Measurements from ENCODE around the gene ALDOB. TPM values are rescaled to one million over a fixed set of nuclear protein-coding genes. Genes with fewer than 3 reads are reported as not detected.

The ALDOB gene
- total RNA-seq (11.0 TPM), polyA plus RNA-seq (ENCODE audit: insufficient read depth, low read depth, low replicate concordance) (4,265 TPM)
- long read RNA-seq, donor 1, transcript ALDOB-201 (9 exons, 2,451 nt), result major isoform, 28 of 33 reads
- long read RNA-seq, donor 1, partial matches to known transcripts, result 5 of 33 reads
- long read RNA-seq, donor 1, other reads (novel, unspliced or antisense), result 0 of 33 reads
- long read RNA-seq, donor 2, transcript ALDOB-201 (9 exons, 2,451 nt), result major isoform, 252 of 600 reads
- long read RNA-seq, donor 2, partial matches to known transcripts, result 336 of 600 reads
- long read RNA-seq, donor 2, other reads (novel, unspliced or antisense), result 7 of 600 reads
- long read RNA-seq, donor 3, transcript ALDOB-210 (3 exons, 1,034 nt), result minor isoform, 6 of 851 reads
- long read RNA-seq, donor 3, transcript ALDOB-201 (9 exons, 2,451 nt), result major isoform, 410 of 851 reads
- long read RNA-seq, donor 3, partial matches to known transcripts, result 420 of 851 reads
- long read RNA-seq, donor 3, other reads (novel, unspliced or antisense), result 13 of 851 reads
- long read RNA-seq, donor 4, transcript ALDOB-201 (9 exons, 2,451 nt), result major isoform, 106 of 515 reads
- long read RNA-seq, donor 4, partial matches to known transcripts, result 405 of 515 reads
- long read RNA-seq, donor 4, other reads (novel, unspliced or antisense), result 0 of 515 reads
- long read RNA-seq, donor 5, partial matches to known transcripts, result 0 of 4 reads
- long read RNA-seq, donor 5, other reads (novel, unspliced or antisense), result 0 of 4 reads
- long read RNA-seq, donor 6, transcript ALDOB-201 (9 exons, 2,451 nt), result major isoform, 319 of 737 reads
- long read RNA-seq, donor 6, partial matches to known transcripts, result 413 of 737 reads
- long read RNA-seq, donor 6, other reads (novel, unspliced or antisense), result 0 of 737 reads
- long read RNA-seq, donor 7, partial matches to known transcripts, result 2 of 5 reads
- long read RNA-seq, donor 7, other reads (novel, unspliced or antisense), result 2 of 5 reads
- long read RNA-seq, donor 8, transcript ALDOB-201 (9 exons, 2,451 nt), result major isoform, 30 of 46 reads
- long read RNA-seq, donor 8, partial matches to known transcripts, result 14 of 46 reads
- long read RNA-seq, donor 8, other reads (novel, unspliced or antisense), result 0 of 46 reads
- long read RNA-seq, donor 9, transcript ALDOB-201 (9 exons, 2,451 nt), result major isoform, 49 of 207 reads
- long read RNA-seq, donor 9, partial matches to known transcripts, result 157 of 207 reads
- long read RNA-seq, donor 9, other reads (novel, unspliced or antisense), result 0 of 207 reads
- long read RNA-seq, donor 10, transcript ALDOB-201 (9 exons, 2,451 nt), result major isoform, 202 of 422 reads
- long read RNA-seq, donor 10, partial matches to known transcripts, result 210 of 422 reads
- long read RNA-seq, donor 10, other reads (novel, unspliced or antisense), result 5 of 422 reads

- H3K4me1 ChIP-seq (ENCODE audit: control insufficient read depth in 2 of 3, insufficient read depth in 2 of 3, low read depth in 1 of 3, low read length in 3 of 3), result peaks cover 0 to 6% (median 0%) of the 10 kb centered on the region in 3 donors
- peak within 1 kb of the TSS; percentile 70 to 88 for H3K27ac ChIP-seq (ENCODE audit: low read depth in 2 of 2, low read length in 2 of 2)
- peak within 1 kb of the TSS in 1 of 3 donors; percentile 77 for H3K9ac ChIP-seq (ENCODE audit: low read length in 3 of 3)
These were observed at the start of gene ALDOB for GRCh38 chr9:101435601-101436079. ALDOB (minus strand) TSS chr9:101435774; CDS start chr9:101430887, 4,887 bp downstream.

GRCh38 chr9:101484046-101484445, 48.5 kb upstream of the ALDOB start:
- Histone ChIP-seq H3K9me3 (ENCODE audit: control insufficient read depth in 2 of 3, insufficient read depth in 1 of 3, low read length in 3 of 3) (no peaks in the 10 kb centered on the region), H3K4me1 (ENCODE audit: control insufficient read depth in 2 of 3, insufficient read depth in 2 of 3, low read depth in 1 of 3, low read length in 3 of 3) (peaks cover 0 to 7% (median 2%) of the 10 kb centered on the region in 3 donors), H3K27ac (ENCODE audit: low read depth in 2 of 2, low read length in 2 of 2) (no peak overlapping the region), H3K27me3 (ENCODE audit: control insufficient read depth, insufficient read depth, low read length) (no peaks in the 10 kb centered on the region), H3K36me3 (ENCODE audit: control insufficient read depth in 2 of 3, insufficient read depth in 3 of 3, low read length in 3 of 3) (no peaks in the 10 kb centered on the region), H3K4me3 (ENCODE audit: low read length in 3 of 3) (no peak overlapping the region), H3K9ac (ENCODE audit: low read length in 3 of 3) (no peak overlapping the region)
- intact Hi-C loops (cut with DNase I), result no loop called here
- TF ChIP-seq CTCF (IDR thresholded peaks at IDR 0.05; ENCODE audit: borderline replicate concordance, extremely low read depth, insufficient read depth), result no peak
- DNase-seq (no peak), FAIRE-seq (no peak)

More at GRCh38 chr9:101435601-101436079, at the start of gene ALDOB:
- H3K4me3 ChIP-seq (ENCODE audit: low read length in 3 of 3), result peak within 1 kb of the TSS; percentile 3 to 81 (median 74)
- TF ChIP-seq CTCF (IDR thresholded peaks at IDR 0.05; ENCODE audit: borderline replicate concordance, extremely low read depth, insufficient read depth), result no peak
- intact Hi-C loops (cut with DNase I), result no loop called here
- no peaks in the 10 kb centered on the region for H3K9me3 ChIP-seq (ENCODE audit: control insufficient read depth in 2 of 3, insufficient read depth in 1 of 3, low read length in 3 of 3)
- no peaks in the 10 kb centered on the region for H3K27me3 ChIP-seq (ENCODE audit: control insufficient read depth, insufficient read depth, low read length)
- FAIRE-seq (peak; percentile 29), DNase-seq (no peak)
- H3K36me3 ChIP-seq (ENCODE audit: control insufficient read depth in 2 of 3, insufficient read depth in 3 of 3, low read length in 3 of 3), result peaks cover 0 to 12% (median 0%) of the 10 kb centered on the region in 3 donors

GRCh38 chr9:101481261-101481660, 45.7 kb upstream of the ALDOB start:
- FAIRE-seq (no peak), DNase-seq (no peak)
- TF ChIP-seq CTCF (IDR thresholded peaks at IDR 0.05; ENCODE audit: borderline replicate concordance, extremely low read depth, insufficient read depth), result no peak
- Histone ChIP-seq H3K4me3 (ENCODE audit: low read length in 3 of 3) (no peak overlapping the region), H3K4me1 (ENCODE audit: control insufficient read depth in 2 of 3, insufficient read depth in 2 of 3, low read depth in 1 of 3, low read length in 3 of 3) (peaks cover 0 to 7% (median 0%) of the 10 kb centered on the region in 3 donors), H3K9ac (ENCODE audit: low read length in 3 of 3) (no peak overlapping the region), H3K27ac (ENCODE audit: low read depth in 2 of 2, low read length in 2 of 2) (no peak overlapping the region), H3K36me3 (ENCODE audit: control insufficient read depth in 2 of 3, insufficient read depth in 3 of 3, low read length in 3 of 3) (peaks cover 0 to 3% (median 0%) of the 10 kb centered on the region in 3 donors), H3K9me3 (ENCODE audit: control insufficient read depth in 2 of 3, insufficient read depth in 1 of 3, low read length in 3 of 3) (no peaks in the 10 kb centered on the region), H3K27me3 (ENCODE audit: control insufficient read depth, insufficient read depth, low read length) (no peaks in the 10 kb centered on the region)
- intact Hi-C loops (cut with DNase I), result no loop called here

Data from kidney (tissue), 22 donors.